Spleen (tissue), 7 donors: ENCODE data around the gene NANOG.

ENCODE experiments used
- CTCF ChIP-seq, 11 experiments: fragments of 200-600 bp in 7 of 11; fragments of 450-650 bp in 4 of 11; sonication (generic) in 4 of 11; IDR thresholded peaks in 8 of 11; conservative IDR thresholded peaks in 3 of 11; 1 replicate in 7 of 11; 2 replicates in 4 of 11; pipeline versions ENCODE4 v1.4.0 to v1.8.0; 2016 to 2021; ENCODE audit warnings: antibody characterized with exemption in 11 of 11, inconsistent platforms in 4 of 11, mild to moderate bottlenecking in 1 of 11
- POLR2A ChIP-seq, 3 donors: fragments of 450-650 bp; IDR thresholded peaks; one replicate each; pipeline ENCODE4 v1.5.1; 2017; ENCODE audit warnings: antibody characterized with exemption in 3 of 3, mild to moderate bottlenecking in 1 of 3
- POLR2AphosphoS5 ChIP-seq, 3 donors: sonication (generic); formaldehyde crosslinking; IDR thresholded peaks; one replicate each; pipeline ENCODE4 v1.5.1; 2017; ENCODE audit warnings: antibody characterized with exemption in 3 of 3
- donor health status: DM: no; HTN: no; CAD: no; lungs with moderate emphysema.
- donor health status: DM: no; HTN: no; CAD: no.
- donor health status: DM: no; HTN: no; CAD: no.

GRCh38 chr12:7797698-7798398 is 8.6 kb downstream of the NANOG start:
- TF ChIP-seq CTCF (IDR thresholded peaks at IDR 0.05 in 8 of 11, conservative IDR thresholded peaks at IDR 0.05 in 3 of 11) (no peak), POLR2A (IDR thresholded peaks at IDR 0.05) (no peak), POLR2AphosphoS5 (IDR thresholded peaks at IDR 0.05) (no peak)
